ENCODE results near the gene TRPM2. TPM values are rescaled to one million over a fixed set of nuclear protein-coding genes. Genes with fewer than 3 reads are reported as not detected.

The TRPM2 gene
- total RNA-seq, 1 experiment from 2014 or later, result 0.26 TPM

- no peaks in the 10 kb centered on the region for H3K27me3 ChIP-seq (ENCODE audit: control insufficient read depth, insufficient read depth, low read length)
- BruUV-seq (replicated peaks), result no TSS peak
These were observed 22.4 kb downstream of the TRPM2 start for GRCh38 chr21:44375761-44376241.

DNA sequence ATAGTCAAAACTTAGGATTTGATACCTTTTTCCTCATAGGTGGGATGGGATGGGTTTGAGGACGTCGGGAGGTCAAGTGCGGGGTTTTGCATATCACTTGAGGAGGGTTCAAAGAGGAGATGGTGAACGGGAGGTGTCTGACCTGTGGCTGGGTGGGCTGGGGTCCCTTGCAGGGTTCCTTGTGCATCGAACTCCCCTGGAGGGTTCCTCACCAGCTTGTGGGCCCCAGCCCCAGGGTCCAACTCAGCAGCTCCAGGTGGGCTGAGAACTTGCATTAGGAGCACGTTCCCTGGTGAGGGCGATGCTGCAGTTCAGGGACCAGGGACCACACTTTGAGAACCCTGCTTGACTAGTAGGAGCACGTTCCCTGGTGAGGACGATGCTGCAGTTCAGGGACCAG, 23.2 kb downstream of the TRPM2 start:
- BruUV-seq (replicated peaks), result no TSS peak
- Histone ChIP-seq H3K36me3 (ENCODE audit: control insufficient read depth, insufficient read depth, low read length) (no peaks in the 10 kb centered on the region), H3K4me3 (ENCODE audit: low read depth in 2 of 2, low read length in 2 of 2) (no peak overlapping the region), H3K27me3 (ENCODE audit: control insufficient read depth, insufficient read depth, low read length) (no peaks in the 10 kb centered on the region), H3K27ac (ENCODE audit: low read length) (no peak overlapping the region), H3K9me3 (ENCODE audit: control insufficient read depth, insufficient read depth, low read depth, low read length) (no peaks in the 10 kb centered on the region), H3K4me1 (ENCODE audit: control insufficient read depth, insufficient read depth, low read length) (no peaks in the 10 kb centered on the region)
- ChIA-PET CTCF (no interaction called here), POLR2A (no interaction called here)
- TF ChIP-seq CTCF (IDR thresholded peaks at IDR 0.05), result no peak
- intact Hi-C loops (cut with micrococcal nuclease; ENCODE audit: unreplicated experiment) (no loop called here), in situ Hi-C loops (cut with HindIII; ENCODE audit: low pct_unique_long_range_greater_than_20kb, low sequenced_read_pairs) (no loop called here)
- ATAC-seq (no peak), DNase-seq (ENCODE audit: low read depth, low spot score) (no peak)

More at GRCh38 chr21:44375761-44376241, 22.4 kb downstream of the TRPM2 start:
- intact Hi-C loops (cut with micrococcal nuclease; ENCODE audit: unreplicated experiment) (no loop called here), in situ Hi-C loops (cut with HindIII; ENCODE audit: low pct_unique_long_range_greater_than_20kb, low sequenced_read_pairs) (no loop called here)
- no peak for ATAC-seq
- Histone ChIP-seq H3K4me3 (ENCODE audit: low read depth in 2 of 2, low read length in 2 of 2) (no peak overlapping the region), H3K4me1 (ENCODE audit: control insufficient read depth, insufficient read depth, low read length) (no peaks in the 10 kb centered on the region), H3K27ac (ENCODE audit: low read length) (no peak overlapping the region), H3K36me3 (ENCODE audit: control insufficient read depth, insufficient read depth, low read length) (no peaks in the 10 kb centered on the region), H3K9me3 (ENCODE audit: control insufficient read depth, insufficient read depth, low read depth, low read length) (no peaks in the 10 kb centered on the region)
- DNase-seq (ENCODE audit: low read depth, low spot score), result no peak
- CTCF ChIA-PET, result no interaction called here
- POLR2A ChIA-PET, result no interaction called here
- TF ChIP-seq TCF7L2 (IDR thresholded peaks at IDR 0.05; ENCODE audit: low read depth, low read length) (no peak), REST (IDR thresholded peaks at IDR 0.05; ENCODE audit: insufficient read depth in 1 of 2, low read depth in 2 of 2, low read length in 1 of 2) (no peak), SIN3A (IDR thresholded peaks at IDR 0.05; ENCODE audit: borderline replicate concordance, insufficient read depth, low read depth, low read length) (no peak)

- no peaks in the 10 kb centered on the region for H3K4me1 ChIP-seq (ENCODE audit: control insufficient read depth, insufficient read depth, low read length)
- H3K27ac ChIP-seq (ENCODE audit: low read length), result no peak overlapping the region
- no TSS peak for BruUV-seq (replicated peaks)
- in situ Hi-C loops (cut with HindIII; ENCODE audit: low pct_unique_long_range_greater_than_20kb, low sequenced_read_pairs), result no loop called here
- no peaks in the 10 kb centered on the region for H3K27me3 ChIP-seq (ENCODE audit: control insufficient read depth, insufficient read depth, low read length)
- POLR2A ChIA-PET, result no interaction called here
- intact Hi-C loops (cut with micrococcal nuclease; ENCODE audit: unreplicated experiment), result no loop called here
- H3K4me3 ChIP-seq (ENCODE audit: low read depth in 2 of 2, low read length in 2 of 2), result no peak overlapping the region
- CTCF ChIA-PET, result no interaction called here
- no peaks in the 10 kb centered on the region for H3K9me3 ChIP-seq (ENCODE audit: control insufficient read depth, insufficient read depth, low read depth, low read length)
- no peak for DNase-seq (ENCODE audit: low read depth, low spot score)
- peak; percentile 48 for ATAC-seq
- no peaks in the 10 kb centered on the region for H3K36me3 ChIP-seq (ENCODE audit: control insufficient read depth, insufficient read depth, low read length)
- TF ChIP-seq CTCF (IDR thresholded peaks at IDR 0.05) (no peak; the same call in 1 of the 2 replicates), POLR2AphosphoS5 (IDR thresholded peaks at IDR 0.05; ENCODE audit: low read depth, low read length) (no peak), TCF7L2 (IDR thresholded peaks at IDR 0.05; ENCODE audit: low read depth, low read length) (no peak)
These were observed 23.9 kb downstream of the TRPM2 start for GRCh38 chr21:44377201-44377921.
